Transverse colon (tissue), 4 donors: Measurements from ENCODE around the gene RALBP1. TPM values are rescaled to one million over a fixed set of nuclear protein-coding genes. Genes with fewer than 3 reads are reported as not detected.

Experiments used
- DNase-seq: peaks from one replicate; pipeline ENCODE4 v3.0.0-alpha.2; 2019
- H3K27ac ChIP-seq, 4 donors: fragments of 200-600 bp; sonication (generic); 2 replicates each; pipeline ENCODE4 v1.5.1; 2016 to 2018; ENCODE audit warnings: inconsistent platforms in 4 of 4
- H3K27me3 ChIP-seq: fragments of 200-600 bp; sonication (generic); 2 replicates; pipeline ENCODE4 v1.5.1; 2017; ENCODE audit warnings: inconsistent platforms
- H3K36me3 ChIP-seq, 4 donors: fragments of 200-600 bp; sonication (generic); 2 replicates each; pipeline ENCODE4 v1.5.1; 2017 to 2019; ENCODE audit warnings: inconsistent platforms in 4 of 4
- H3K4me1 ChIP-seq, 4 donors: fragments of 200-600 bp; sonication (generic); 2 replicates each; pipeline ENCODE4 v1.5.1; 2017 to 2020; ENCODE audit warnings: inconsistent platforms in 4 of 4
- H3K4me3 ChIP-seq, 4 donors: fragments of 200-600 bp; sonication (generic); 1 replicate in 1 of 4; 2 replicates in 3 of 4; pipeline versions ENCODE4 v1.5.1 to v1.6.1; 2017 to 2019; ENCODE audit warnings: inconsistent platforms in 4 of 4
- H3K9me3 ChIP-seq, 2 donors: fragments of 200-600 bp; sonication (generic); 2 replicates each; pipeline ENCODE4 v1.5.1; 2017 to 2019; ENCODE audit warnings: inconsistent platforms in 2 of 2
- CTCF ChIP-seq, 5 experiments: fragments of 200-600 bp in 3 of 5; fragments of 450-650 bp in 2 of 5; sonication (generic) in 3 of 5; IDR thresholded peaks; 1 replicate in 2 of 5; 2 replicates in 3 of 5; pipeline ENCODE4 v1.5.1; 2016 to 2017; ENCODE audit warnings: antibody characterized with exemption in 5 of 5, inconsistent platforms in 3 of 5, mild to moderate bottlenecking in 2 of 5, moderate library complexity in 1 of 5
- EP300 ChIP-seq: sonication (generic); formaldehyde crosslinking; IDR thresholded peaks from one replicate; pipeline ENCODE4 v1.6.1; 2017; ENCODE audit warnings: antibody characterized with exemption, low read depth
- POLR2A ChIP-seq: fragments of 450-650 bp; IDR thresholded peaks from one replicate; pipeline ENCODE4 v1.6.1; 2016; ENCODE audit warnings: antibody characterized with exemption, mild to moderate bottlenecking, moderate library complexity
- POLR2AphosphoS5 ChIP-seq, 3 donors: sonication (generic); formaldehyde crosslinking; IDR thresholded peaks; one replicate each; pipeline ENCODE4 v1.6.1; 2016; ENCODE audit warnings: antibody characterized with exemption in 3 of 3
- WGBS, 2 donors: methylation state at CpG; one replicate each; pipeline ENCODE4 v1.1.5; 2018; ENCODE audit warnings: low coverage in 1 of 2; 5-methylcytosine and 5-hydroxymethylcytosine counted together
- in situ Hi-C, 4 donors: fragments of 200-750 bp; cut with MboI; loops; one replicate each; pipeline versions ENCODE4 v1.15.0 to v1.15.1; 2017; ENCODE audit warnings: low sequenced_read_pairs in 3 of 4, low pct_ligation_motif_present in 1 of 4, low pct_unique_long_range_greater_than_20kb in 1 of 4
- intact Hi-C: fragments of 100-400 bp; cut with DNase I; formaldehyde crosslinking; loops from one replicate; pipeline ENCODE4 v1.15.1; 2023; ENCODE audit warnings: low total_unique reads
- total RNA-seq, 4 donors: library from RNA; depleted of rRNA; stranded (reverse); fragments of >200 nt; gene quantifications; one replicate each; pipeline ENCODE4 v1.1.0, GENCODE V29; 2016

The RALBP1 gene
- total RNA-seq, 4 donors from 2014 or later = 34.2 to 93.3 (median 70.6) TPM

GRCh38 chr18:9563331-9563730 lies 88.0 kb downstream of the RALBP1 start:
- Histone ChIP-seq H3K4me3 (no peak overlapping the region), H3K9me3 (no peaks in the 10 kb centered on the region), H3K36me3 (peaks cover 0 to 21% (median 9%) of the 10 kb centered on the region in 4 donors), H3K27me3 (no peaks in the 10 kb centered on the region), H3K27ac (no peak overlapping the region), H3K4me1 (peaks cover 0 to 5% (median 0%) of the 10 kb centered on the region in 4 donors)
- TF ChIP-seq CTCF (IDR thresholded peaks at IDR 0.05) = no peak
- TF ChIP-seq EP300 = no peak
- no peak for TF ChIP-seq POLR2A
- TF ChIP-seq POLR2AphosphoS5 (IDR thresholded peaks at IDR 0.05) = no peak
- in situ Hi-C loops = no loop called here
- 89 to 90% methylated on average over 4 of the region's 4 CpGs for WGBS, 2 donors
- intact Hi-C loops = no loop called here
- DNase-seq = no peak

GRCh38 chr18:9565407-9565806 lies 90.1 kb downstream of the RALBP1 start:
- 40 to 76% methylated on average over 1 to 2 of the region's 2 CpGs for WGBS, 2 donors
- Histone ChIP-seq H3K9me3 (no peaks in the 10 kb centered on the region), H3K4me1 (peaks cover 0 to 16% (median 4%) of the 10 kb centered on the region in 4 donors), H3K27me3 (no peaks in the 10 kb centered on the region), H3K36me3 (peaks cover 0 to 17% (median 5%) of the 10 kb centered on the region in 4 donors), H3K4me3 (no peak overlapping the region), H3K27ac (no peak overlapping the region)
- intact Hi-C loops = no loop called here
- no peak for DNase-seq
- no peak for TF ChIP-seq POLR2A
- TF ChIP-seq EP300 = no peak
- no peak for TF ChIP-seq CTCF (IDR thresholded peaks at IDR 0.05)
- TF ChIP-seq POLR2AphosphoS5 (IDR thresholded peaks at IDR 0.05) = no peak
- in situ Hi-C loops = no loop called here

GRCh38 chr18:9568186-9568585 lies 92.9 kb downstream of the RALBP1 start:
- H3K27ac ChIP-seq = no peak overlapping the region
- H3K4me3 ChIP-seq = no peak overlapping the region
- intact Hi-C loops = no loop called here
- in situ Hi-C loops = no loop called here
- H3K9me3 ChIP-seq = no peaks in the 10 kb centered on the region
- H3K4me1 ChIP-seq = peaks cover 0 to 22% (median 6%) of the 10 kb centered on the region in 4 donors
- no peaks in the 10 kb centered on the region for H3K27me3 ChIP-seq
- peaks cover 0 to 17% (median under 1%) of the 10 kb centered on the region in 4 donors for H3K36me3 ChIP-seq
- no peak for TF ChIP-seq POLR2A
- TF ChIP-seq POLR2AphosphoS5 (IDR thresholded peaks at IDR 0.05) = no peak
- no peak for TF ChIP-seq EP300
- TF ChIP-seq CTCF (IDR thresholded peaks at IDR 0.05) = no peak
- DNase-seq = no peak

- in situ Hi-C loops = no loop called here
- WGBS, 2 donors = 50 to 71% methylated on average over 2 to 8 of the region's 8 CpGs
- Histone ChIP-seq H3K9me3 (no peaks in the 10 kb centered on the region), H3K27ac (peak overlapping the region in 2 of 4 donors; percentile 55 to 63), H3K27me3 (no peaks in the 10 kb centered on the region), H3K4me1 (peaks cover 0 to 18% (median 6%) of the 10 kb centered on the region in 4 donors), H3K4me3 (no peak overlapping the region), H3K36me3 (peaks cover 0 to 21% (median 0%) of the 10 kb centered on the region in 4 donors)
- no peak for DNase-seq
- no peak for TF ChIP-seq POLR2AphosphoS5 (IDR thresholded peaks at IDR 0.05)
- TF ChIP-seq CTCF (IDR thresholded peaks at IDR 0.05) = no peak
- TF ChIP-seq EP300 = no peak
- no peak for TF ChIP-seq POLR2A
- intact Hi-C loops = no loop called here
These were observed 93.9 kb downstream of the RALBP1 start for GRCh38 chr18:9569178-9569577.
